GM03348 (cell line): Measurements from ENCODE around the gene NUCB1.
"Not testable (repeated sequence)": the region's sequence is repeated elsewhere in the genome, so short reads cannot be mapped to it uniquely, and the experiment has no call there.

Experiments
- DNase-seq: peaks from one replicate; pipeline ENCODE4 v3.0.0; 2012; ENCODE audit warnings: low spot score

NUCB1 gene

GRCh38 chr19:48905664-48906063 is 5.6 kb downstream of the NUCB1 start:
- no peak for DNase-seq

DNA sequence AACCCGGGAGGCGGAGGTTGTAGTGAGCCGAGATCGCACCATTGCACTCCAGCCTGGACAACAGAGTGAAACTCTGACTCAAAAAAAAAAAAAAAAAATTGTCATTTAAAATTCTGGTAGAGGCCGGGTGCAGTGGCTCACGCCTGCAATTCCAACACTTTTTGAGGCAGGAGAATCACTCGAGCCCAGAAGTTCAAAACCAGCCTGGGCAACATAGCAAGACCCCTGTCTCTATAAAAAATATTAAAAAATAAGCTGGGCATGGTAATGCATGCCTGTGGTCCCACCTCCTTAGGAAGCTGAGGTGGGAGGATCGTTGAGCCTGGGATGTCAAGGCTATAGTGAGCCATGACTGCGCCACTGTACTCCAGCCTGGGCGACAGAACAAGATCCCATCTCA is 6.2 kb downstream of the NUCB1 start:
- no peak for DNase-seq

- no peak for DNase-seq
Observed at GRCh38 chr19:48907671-48908070, 7.6 kb downstream of the NUCB1 start.

GRCh38 chr19:48909424-48910077 is 9.4 kb downstream of the NUCB1 start:
- DNase-seq = not testable (repeated sequence)

- no peak for DNase-seq
Observed at GRCh38 chr19:48910803-48911202, 10.7 kb downstream of the NUCB1 start.

GRCh38 chr19:48913114-48913889 is 13.2 kb downstream of the NUCB1 start:
- no peak for DNase-seq

DNA sequence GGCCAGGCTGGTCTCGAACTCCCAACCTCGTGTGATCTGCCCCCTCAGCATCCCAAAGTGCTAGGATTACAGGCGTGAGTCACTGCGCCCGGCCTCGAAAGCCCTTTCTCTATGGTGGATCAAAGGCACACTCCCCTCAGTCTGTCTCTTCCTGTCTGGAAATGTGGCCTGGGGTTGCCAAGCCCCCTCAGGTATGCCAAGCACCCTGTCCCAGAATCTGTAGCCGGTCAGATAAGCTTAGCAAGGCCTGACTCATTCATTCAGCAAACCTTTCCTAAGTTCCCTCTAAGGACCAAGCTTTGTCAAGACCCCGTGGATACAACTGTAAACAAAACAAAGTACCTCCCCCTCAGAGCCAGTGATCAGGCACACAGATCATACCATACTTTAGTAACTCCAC is 14.1 kb downstream of the NUCB1 start:
- DNase-seq = no peak

DNA sequence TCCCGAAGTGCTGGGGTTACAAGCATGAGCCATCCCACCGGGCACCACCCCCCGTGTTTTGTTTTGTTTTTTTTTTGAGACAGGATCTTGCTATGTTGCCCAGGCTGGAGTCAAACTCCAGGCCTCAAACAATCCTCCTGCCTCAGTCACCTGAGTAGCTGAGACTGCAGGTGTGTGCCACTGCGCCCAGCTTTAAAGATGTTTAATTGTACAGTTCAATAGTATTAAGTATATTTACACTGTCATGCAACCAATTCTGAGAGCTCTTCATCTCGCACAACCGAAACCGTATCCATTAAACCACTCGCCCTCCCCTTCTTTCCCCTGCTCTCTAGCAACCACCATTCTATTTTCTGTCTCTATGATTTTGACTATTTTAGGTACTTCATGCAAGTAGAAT is 15.6 kb downstream of the NUCB1 start:
- no peak for DNase-seq

DNA sequence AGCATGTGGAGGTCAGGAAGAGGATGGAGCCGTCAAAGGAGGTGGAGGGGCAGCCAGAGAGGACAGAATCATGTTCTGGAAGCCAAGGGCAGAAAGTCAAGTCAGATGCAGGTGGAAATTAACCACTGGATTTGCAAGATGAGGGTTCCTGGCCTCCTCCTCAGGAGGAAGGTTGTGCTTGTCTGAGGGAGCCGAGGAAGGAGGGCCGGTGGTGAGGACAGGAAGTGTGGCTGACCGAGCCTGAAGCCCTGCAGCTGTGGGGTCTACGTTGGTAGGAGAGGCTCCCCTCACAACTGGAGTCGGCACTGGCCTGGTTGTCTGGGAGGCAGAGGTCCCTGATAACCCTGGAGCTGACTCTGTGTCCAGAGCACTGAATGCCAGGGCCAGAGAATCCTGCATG is 18.0 kb downstream of the NUCB1 start:
- DNase-seq = no peak

GRCh38 chr19:48918801-48919247 is 18.7 kb downstream of the NUCB1 start:
- no peak for DNase-seq

GRCh38 chr19:48919271-48919670 is 19.2 kb downstream of the NUCB1 start:
- not testable (repeated sequence) for DNase-seq

DNA sequence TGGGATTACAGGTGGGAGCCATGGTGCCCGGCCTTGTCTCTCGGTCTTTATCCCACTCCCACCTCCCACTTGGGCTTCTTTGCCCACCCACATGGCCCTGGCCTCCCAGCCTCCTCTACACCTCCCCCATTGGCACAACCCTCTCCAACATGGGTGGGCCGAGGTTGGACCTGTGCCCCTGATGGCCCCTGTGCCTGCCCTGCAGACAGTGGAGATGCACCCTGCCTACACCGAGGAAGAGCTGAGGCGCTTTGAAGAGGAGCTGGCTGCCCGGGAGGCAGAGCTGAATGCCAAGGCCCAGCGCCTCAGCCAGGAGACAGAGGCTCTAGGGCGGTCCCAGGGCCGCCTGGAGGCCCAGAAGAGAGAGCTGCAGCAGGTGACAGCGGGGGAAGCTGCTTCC is 20.8 kb downstream of the NUCB1 start:
- DNase-seq = no peak

DNA sequence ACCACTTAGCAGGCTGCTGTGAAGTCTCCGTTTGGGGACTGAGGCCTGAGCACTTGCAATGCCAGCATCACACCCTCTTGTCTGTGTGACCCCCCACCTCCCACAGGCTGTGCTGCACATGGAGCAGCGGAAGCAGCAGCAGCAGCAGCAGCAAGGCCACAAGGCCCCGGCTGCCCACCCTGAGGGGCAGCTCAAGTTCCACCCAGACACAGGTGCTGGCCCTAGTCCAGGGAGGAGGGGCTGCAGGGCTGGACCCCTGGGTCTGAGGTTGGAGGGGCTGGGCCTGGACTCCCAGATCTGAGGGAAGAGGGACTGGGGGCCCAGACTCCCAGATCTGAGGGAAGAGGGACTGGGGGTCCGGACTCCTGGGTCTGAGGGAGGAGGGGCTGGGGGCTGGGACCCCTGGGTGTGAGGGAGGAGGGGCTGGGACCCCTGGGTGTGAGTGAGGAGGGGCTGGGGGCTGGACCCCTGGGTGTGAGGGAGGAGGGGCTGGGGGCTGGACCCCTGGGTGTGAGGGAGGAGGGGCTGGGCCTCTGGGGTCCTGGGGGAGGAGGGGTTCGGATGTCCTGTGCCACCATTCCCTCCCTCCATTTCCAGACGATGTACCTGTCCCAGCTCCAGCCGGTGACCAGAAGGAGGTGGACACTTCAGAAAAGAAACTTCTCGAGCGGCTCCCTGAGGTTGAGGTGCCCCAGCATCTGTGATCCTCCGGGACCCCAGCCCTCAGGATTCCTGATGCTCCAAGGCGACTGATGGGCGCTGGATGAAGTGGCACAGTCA is 21.8 kb downstream of the NUCB1 start:
- no peak for DNase-seq

- DNase-seq = no peak
Observed at GRCh38 chr19:48922548-48923490, 22.7 kb downstream of the NUCB1 start.

DNA sequence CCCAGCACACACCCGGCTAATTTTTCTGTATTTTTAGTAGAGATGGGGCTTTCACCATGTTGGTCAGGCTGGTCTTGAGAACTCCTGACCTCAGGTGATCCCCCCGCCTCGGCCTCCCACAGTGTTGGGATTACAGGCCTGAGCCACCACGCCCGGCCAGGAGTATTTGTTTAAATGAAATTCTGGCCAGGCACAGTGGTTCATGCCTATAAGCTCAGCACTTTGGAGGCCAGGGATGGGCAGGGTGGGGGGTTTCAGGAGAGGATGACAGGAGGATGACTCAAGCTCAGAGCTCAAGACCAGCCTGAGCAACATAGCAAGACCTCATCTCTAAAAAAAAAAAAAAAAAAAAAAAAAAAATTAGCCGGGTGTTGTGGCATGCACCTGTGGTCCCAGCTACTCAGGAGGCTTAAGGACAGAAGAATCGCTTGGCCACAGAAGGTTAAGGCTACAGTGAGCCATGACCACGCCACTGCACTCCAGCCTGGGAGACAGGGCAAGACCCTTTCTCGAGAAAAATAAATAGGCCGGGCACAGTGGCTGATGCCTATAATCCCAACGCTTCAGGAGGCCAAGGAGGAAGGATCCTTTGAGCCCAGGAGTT is 25.2 kb downstream of the NUCB1 start:
- peak; percentile 34 for DNase-seq

GRCh38 chr19:48925890-48926289 is 25.8 kb downstream of the NUCB1 start:
- DNase-seq = not testable (repeated sequence)

DNA sequence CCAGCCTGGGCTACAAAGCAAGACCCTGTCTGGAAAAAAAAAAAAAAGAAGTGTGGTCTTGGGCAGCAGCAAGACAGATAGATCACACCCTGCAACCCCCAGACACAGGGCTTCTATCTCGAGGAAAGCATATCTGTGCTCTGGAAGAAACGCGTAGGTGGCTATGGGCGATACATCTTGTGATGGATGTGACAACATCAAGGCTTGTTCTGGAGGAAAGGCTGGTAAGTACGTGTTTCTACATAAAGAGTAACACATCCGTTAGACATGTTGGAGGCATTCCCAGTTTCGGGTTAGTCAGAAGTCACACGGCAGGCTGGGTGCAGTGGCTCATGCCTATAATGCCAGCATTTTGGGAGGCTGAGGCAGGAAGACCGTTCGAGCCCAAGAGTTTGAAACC is 26.8 kb downstream of the NUCB1 start:
- DNase-seq = peak; percentile 85

GRCh38 chr19:48927692-48928091 is 27.6 kb downstream of the NUCB1 start:
- DNase-seq = not testable (repeated sequence)

- DNase-seq = no peak
Observed at GRCh38 chr19:48928164-48929025, 28.3 kb downstream of the NUCB1 start.

- DNase-seq = peak; percentile 72
Observed at GRCh38 chr19:48933382-48933932, 33.3 kb downstream of the NUCB1 start, which contains the start of gene DHDH. Gene DHDH (plus strand): TSS chr19:48933699. CDS start chr19:48933722, 23 bp downstream.
